IMR-90 (cell line): Measurements from ENCODE around the gene CXCL8. TPM values are rescaled to one million over a fixed set of nuclear protein-coding genes. Genes with fewer than 3 reads are reported as not detected.

Source experiments
- ATAC-seq: fragments of 200-7000 bp; cut with Tn5 transposase; 2 replicates; pipeline ENCODE4 v1.9.1; 2020; ENCODE audit warnings: low read depth, mild to moderate bottlenecking, moderate library complexity
- BruUV-seq: library from RNA; stranded (reverse); fragments of 400-500 nt; replicated peaks from 2 replicates; lab custom pipeline; 2021; lab: Mats Ljungman, UMichigan
- CTCF ChIA-PET: fragments of 300-600 bp; formaldehyde crosslinking; extraction: SDS; loops from one replicate; lab custom pipeline; 2021; ENCODE audit warnings: antibody characterized with exemption; lab: Yijun Ruan, JAX
- POLR2A ChIA-PET: fragments of 300-600 bp; sonication (Branson Sonifier 250); formaldehyde crosslinking; loops from one replicate; lab custom pipeline; 2022; ENCODE audit warnings: antibody characterized with exemption; ENCODE audit not compliant: unreplicated experiment; lab: Charles Lee
- DNase-seq: peaks from one replicate; pipeline ENCODE4 v3.0.0; 2013
- H2AFZ ChIP-seq: replicated peaks from 2 replicates; pipeline ENCODE3; 2013; ENCODE audit warnings: low read length, mild to moderate bottlenecking; ENCODE audit not compliant: poor library complexity
- H2AK5ac ChIP-seq: 2 replicates; pipeline ENCODE4 v1.6.1; 2013; ENCODE audit warnings: low read depth, low read length, inconsistent platforms
- H2AK9ac ChIP-seq: replicated peaks from 2 replicates; pipeline ENCODE3; 2013; ENCODE audit warnings: mild to moderate bottlenecking, low read depth, low read length, moderate library complexity; ENCODE audit not compliant: poor library complexity
- H2BK120ac ChIP-seq: 2 replicates; pipeline ENCODE4 v1.6.1; 2013; ENCODE audit warnings: low read depth, low read length, inconsistent platforms
- H2BK15ac ChIP-seq: 3 replicates; pipeline ENCODE4 v1.6.1; 2013; ENCODE audit warnings: low read depth, low read length, inconsistent platforms
- H2BK20ac ChIP-seq: 2 replicates; pipeline ENCODE4 v1.6.1; 2013; ENCODE audit warnings: low read depth, mild to moderate bottlenecking, inconsistent platforms, low read length, moderate library complexity
- H2BK5ac ChIP-seq: 2 replicates; pipeline ENCODE4 v1.6.1; 2013; ENCODE audit warnings: mild to moderate bottlenecking, low read depth, low read length, inconsistent platforms; ENCODE audit not compliant: poor library complexity, severe bottlenecking
- H3K14ac ChIP-seq: replicated peaks from 2 replicates; pipeline ENCODE4 v1.6.1; 2013; ENCODE audit warnings: low read depth, low read length, inconsistent platforms
- H3K18ac ChIP-seq: 2 replicates; pipeline ENCODE4 v1.6.1; 2013; ENCODE audit warnings: low read depth, low read length, control low read depth
- H3K23ac ChIP-seq: 2 replicates; pipeline ENCODE4 v1.6.1; 2013; ENCODE audit warnings: low read depth, low read length, inconsistent platforms
- H3K27ac ChIP-seq: 2 replicates; pipeline ENCODE4 v1.5.1; 2013; ENCODE audit warnings: mild to moderate bottlenecking, control low read depth, low read length; ENCODE audit not compliant: insufficient read depth
- H3K27me3 ChIP-seq: 2 replicates; pipeline ENCODE4 v1.6.1; 2013; ENCODE audit warnings: low read length; ENCODE audit not compliant: control insufficient read depth, insufficient read depth
- H3K36me3 ChIP-seq: 2 replicates; pipeline ENCODE4 v1.6.1; 2013; ENCODE audit warnings: low read length, mixed read lengths; ENCODE audit not compliant: control insufficient read depth, insufficient read depth
- H3K4ac ChIP-seq: 2 replicates; pipeline ENCODE4 v1.6.1; 2013; ENCODE audit warnings: low read depth, low read length, inconsistent platforms
- H3K4me1 ChIP-seq: 2 replicates; pipeline ENCODE4 v1.6.1; 2013; ENCODE audit warnings: low read length, mixed read lengths; ENCODE audit not compliant: control insufficient read depth, insufficient read depth
- H3K4me2 ChIP-seq: 2 replicates; pipeline ENCODE4 v1.6.1; 2013; ENCODE audit warnings: low read depth, mild to moderate bottlenecking, control low read depth, low read length, moderate library complexity
- H3K4me3 ChIP-seq: 2 replicates; pipeline ENCODE4 v1.5.1; 2013; ENCODE audit warnings: low read depth, mild to moderate bottlenecking, control low read depth, low read length, moderate library complexity; ENCODE audit not compliant: insufficient read depth
- H3K56ac ChIP-seq: 2 replicates; pipeline ENCODE4 v1.6.1; 2013; ENCODE audit warnings: low read length, inconsistent platforms; ENCODE audit not compliant: insufficient read depth; ENCODE audit errors: extremely low read depth
- H3K79me1 ChIP-seq, 2 experiments: 2 replicates each; pipeline ENCODE4 v1.6.1; 2013; ENCODE audit warnings: low read length in 2 of 2, inconsistent platforms in 1 of 2, low read depth in 1 of 2
- H3K9ac ChIP-seq: 2 replicates; pipeline ENCODE4 v1.6.1; 2013; ENCODE audit warnings: low read depth, low read length, control low read depth
- H3K9me1 ChIP-seq: 2 replicates; pipeline ENCODE4 v1.6.1; 2013; ENCODE audit warnings: low read length, inconsistent platforms; ENCODE audit not compliant: insufficient read depth
- H3K9me3 ChIP-seq: 2 replicates; pipeline ENCODE4 v1.6.1; 2013; ENCODE audit warnings: low read length; ENCODE audit not compliant: control insufficient read depth, insufficient read depth
- H4K20me1 ChIP-seq: 2 replicates; pipeline ENCODE4 v1.6.1; 2013; ENCODE audit warnings: low read length, inconsistent platforms; ENCODE audit not compliant: insufficient read depth
- H4K5ac ChIP-seq: 2 replicates; pipeline ENCODE4 v1.6.1; 2013; ENCODE audit warnings: mild to moderate bottlenecking, low read depth, low read length, control low read depth
- H4K8ac ChIP-seq, 2 experiments: 2 replicates each; pipeline ENCODE4 v1.6.1; 2013; ENCODE audit warnings: low read depth in 2 of 2, low read length in 2 of 2, control low read depth in 1 of 2, inconsistent platforms in 1 of 2
- H4K91ac ChIP-seq: 2 replicates; pipeline ENCODE4 v1.6.1; 2013; ENCODE audit warnings: low read depth, low read length, inconsistent platforms; ENCODE audit not compliant: insufficient read depth
- BHLHE40 ChIP-seq: fragments of 150-350 bp; IDR thresholded peaks from 2 replicates; pipeline ENCODE4 v1.6.1; 2016; ENCODE audit warnings: mild to moderate bottlenecking, low read depth, low read length
- CEBPB ChIP-seq: IDR thresholded peaks from 2 replicates; pipeline ENCODE4 v1.6.1; 2012; ENCODE audit warnings: low read depth, low read length, improper control_type of control experiment
- FOS ChIP-seq: fragments of 150-350 bp; IDR thresholded peaks from 2 replicates; pipeline ENCODE4 v1.6.1; 2016; ENCODE audit warnings: low read depth, low read length
- MAFK ChIP-seq: IDR thresholded peaks from 2 replicates; pipeline ENCODE4 v1.6.1; 2012; ENCODE audit warnings: low read depth, low read length, improper control_type of control experiment
- MAZ ChIP-seq: IDR thresholded peaks from 2 replicates; pipeline ENCODE4 v1.6.1; 2012; ENCODE audit warnings: low read depth, mild to moderate bottlenecking, low read length, improper control_type of control experiment, moderate library complexity, borderline replicate concordance
- MXI1 ChIP-seq: IDR thresholded peaks from 2 replicates; pipeline ENCODE4 v1.6.1; 2012; ENCODE audit warnings: low read depth, mild to moderate bottlenecking, low read length, moderate library complexity, borderline replicate concordance
- NFE2L2 ChIP-seq: fragments of 150-350 bp; IDR thresholded peaks from 2 replicates; pipeline ENCODE4 v1.6.1; 2016; ENCODE audit warnings: low read depth, mild to moderate bottlenecking, low read length
- POLR2A ChIP-seq: IDR thresholded peaks from 2 replicates; pipeline ENCODE4 v1.6.1; 2012; ENCODE audit warnings: mild to moderate bottlenecking, low read depth, low read length
- RCOR1 ChIP-seq: IDR thresholded peaks from 2 replicates; pipeline ENCODE4 v1.6.1; 2012; ENCODE audit warnings: mild to moderate bottlenecking, low read length, improper control_type of control experiment; ENCODE audit not compliant: insufficient replicate concordance
- RFX5 ChIP-seq: IDR thresholded peaks from 2 replicates; pipeline ENCODE4 v1.8.0; 2012; ENCODE audit warnings: low read depth, mild to moderate bottlenecking, low read length, moderate library complexity
- SMC3 ChIP-seq: fragments of 150-350 bp; IDR thresholded peaks from 2 replicates; pipeline ENCODE4 v1.6.1; 2016; ENCODE audit warnings: low read depth, mild to moderate bottlenecking, antibody characterized with exemption, low read length, moderate library complexity
- WGBS, 2 experiments: methylation state at CpG; one replicate each; pipeline versions ENCODE4 v1.1.5 to v1.1.7; 2013; ENCODE audit warnings: missing lambda C conversion rate in 2 of 2; ENCODE audit not compliant: insufficient read length in 1 of 2; ENCODE audit errors: extremely low coverage in 2 of 2; 5-methylcytosine and 5-hydroxymethylcytosine counted together
- dilution Hi-C: fragments of 300-500 bp; cut with HindIII; formaldehyde crosslinking; loops from one replicate; pipeline ENCODE4 v1.14.3; 2018; ENCODE audit warnings: low sequenced_read_pairs; ENCODE audit not compliant: unreplicated experiment
- in situ Hi-C: fragments of 300-500 bp; cut with MboI; formaldehyde crosslinking; loops from 3 replicates; pipeline ENCODE4 v1.14.3; 2019; ENCODE audit warnings: low sequenced_read_pairs, inconsistent platforms, mixed read lengths
- intact Hi-C: fragments of 100-400 bp; cut with micrococcal nuclease; formaldehyde crosslinking; loops from 2 replicates; pipeline ENCODE4 v1.10.0; 2022
- polyA plus RNA-seq, 3 experiments: library from polyadenylated mRNA; depleted of rRNA; stranded (reverse); fragments of >200 nt; gene quantifications; 2 replicates each; pipeline ENCODE4 v1.2.3, GENCODE V29; 2012; ENCODE audit warnings: low replicate concordance in 1 of 3
- total RNA-seq: library from RNA; depleted of rRNA; stranded (reverse); fragments of >200 nt; gene quantifications from 2 replicates; pipeline ENCODE4 v1.2.3, GENCODE V29; 2012

Gene CXCL8
- total and polyA plus RNA-seq, 2 of the 4 experiments (the other 2 are of a cell fraction): 2.2 to 2.7 TPM

GRCh38 chr4:73704314-73705055, 35.9 kb upstream of the CXCL8 start:
- Histone ChIP-seq H4K91ac (peak overlapping the region; percentile 68), H3K4ac (peak overlapping the region; percentile 59; the same call in 1 of the 2 replicates), H2BK15ac (peak overlapping the region; percentile 52; the same call in 2 of the 3 replicates), H3K56ac (peak overlapping the region; percentile 59), H2BK120ac (peak overlapping the region; percentile 88), H2AK9ac (no peak overlapping the region), H3K14ac (no peak overlapping the region; the same call in 1 of the 2 replicates), H4K8ac (peak overlapping the region; percentile 28 to 32; a peak in 3 of 4 replicates), H3K9me1 (peaks cover 7% of the 10 kb centered on the region), H3K27me3 (no peaks in the 10 kb centered on the region), H3K9me3 (no peaks in the 10 kb centered on the region), H3K4me2 (peak overlapping the region; percentile 41; the same call in 1 of the 2 replicates), H2BK5ac (peak overlapping the region; percentile 92), H3K79me1 (no peaks in the 10 kb centered on the region), H3K27ac (peak overlapping the region; percentile 36), H2AFZ (no peak overlapping the region), H3K4me1 (peaks cover 20% of the 10 kb centered on the region), H3K4me3 (no peak overlapping the region), H4K5ac (no peak overlapping the region; the same call in 1 of the 2 replicates), H3K36me3 (no peaks in the 10 kb centered on the region), H2AK5ac (peak overlapping the region; percentile 26; the same call in 1 of the 2 replicates), H4K20me1 (no peaks in the 10 kb centered on the region), H3K18ac (peak overlapping the region; percentile 42; the same call in 1 of the 2 replicates), H3K9ac (no peak overlapping the region), H3K23ac (peak overlapping the region; percentile 56; the same call in 1 of the 2 replicates), H2BK20ac (peak overlapping the region; percentile 72)
- ATAC-seq: peak; percentile 77
- ChIA-PET POLR2A (no interaction called here), CTCF (interaction anchor here (0.9 to 1.3 kb wide), 5 partner anchors 10 to 23 kb away, joined by 3 to 5 read pairs (median 3); no protein-coding TSS in a partner anchor)
- intact Hi-C loops (loop anchor here (1.0 to 5.0 kb wide), 2 partner anchors 213 to 708 kb away; no protein-coding TSS in a partner anchor), dilution Hi-C loops (no loop called here), in situ Hi-C loops (loop anchor here (25.0 kb wide), 1 partner anchor 933 kb away; no protein-coding TSS in a partner anchor)
- DNase-seq: peak; percentile 100
- BruUV-seq: no TSS peak
- WGBS, 2 experiments: 60% methylated on average over 1 of the region's 9 CpGs; no CpG with 5 or more reads in 1 of the 2 experiments
- TF ChIP-seq MAZ: no peak
- TF ChIP-seq MAFK: peak; percentile 83
- peak; percentile 95 for TF ChIP-seq NFE2L2
- peak; percentile 100 for TF ChIP-seq CEBPB
- TF ChIP-seq POLR2A: peak; percentile 81
- TF ChIP-seq SMC3: peak; percentile 26; the same call in 1 of the 2 replicates
- peak; percentile 73; the same call in 1 of the 2 replicates for TF ChIP-seq MXI1
- peak; percentile 37 for TF ChIP-seq RCOR1
- no peak for TF ChIP-seq RFX5
- peak; percentile 92 for TF ChIP-seq BHLHE40
- peak; percentile 93 for TF ChIP-seq FOS
